ENCODE data around the gene HBD.
"Not testable (repeated sequence)": the region's sequence is repeated elsewhere in the genome, so short reads cannot be mapped to it uniquely, and the experiment has no call there.

Gene HBD

DNA sequence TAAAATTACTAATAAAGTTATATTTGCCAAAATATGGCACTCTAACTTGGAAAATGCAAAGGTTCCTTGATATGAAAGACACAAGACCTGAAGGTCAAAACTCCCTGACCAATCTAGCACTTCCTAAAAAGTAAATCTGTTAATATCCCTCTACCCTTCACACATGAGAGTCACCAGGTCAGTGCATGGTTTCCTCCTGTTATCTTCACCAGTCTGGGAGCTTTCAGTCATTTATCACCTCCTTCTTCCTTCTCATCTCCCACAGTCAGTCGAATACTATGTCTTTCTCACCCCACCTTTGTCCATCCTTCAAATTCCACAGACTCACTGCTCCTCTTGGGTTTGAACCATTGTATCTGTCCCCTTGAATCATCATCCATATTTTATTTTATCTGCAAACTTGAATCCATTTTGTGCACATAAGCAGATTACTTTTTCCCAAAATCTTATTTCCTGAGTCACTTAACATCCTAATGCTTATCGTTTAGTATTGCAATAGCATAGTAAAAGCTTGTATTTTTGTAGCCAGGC lies 32.8 kb upstream of the HBD start:
- H3K27ac ChIP-seq (ENCODE audit: insufficient read depth in 1 of 2, low read depth in 1 of 2, low read length in 2 of 2, poor library complexity in 1 of 2, severe bottlenecking in 2 of 2) = no peak overlapping the region
- no peaks in the 10 kb centered on the region for H3K4me1 ChIP-seq (ENCODE audit: control extremely low read depth in 1 of 4, control insufficient read depth in 4 of 4, insufficient read depth in 4 of 4, low read length in 3 of 4)
- ChIA-PET CTCF (no interaction called here), POLR2A (no interaction called here)
- H3K4me3 ChIP-seq (ENCODE audit: control insufficient read depth in 1 of 7, extremely low read depth in 1 of 7, insufficient read depth in 4 of 7, low read depth in 2 of 7, low read length in 6 of 7) = no peak overlapping the region
- H3K27me3 ChIP-seq (replicated peaks in 2 of 5; ENCODE audit: control insufficient read depth in 4 of 5, insufficient read depth in 5 of 5, low read length in 4 of 5) = no peaks in the 10 kb centered on the region
- no peaks in the 10 kb centered on the region for H3K36me3 ChIP-seq (ENCODE audit: control insufficient read depth in 4 of 4, insufficient read depth in 4 of 4, low read length in 3 of 4)
- WGBS (ENCODE audit: insufficient coverage) = 100% methylated on average over 2 of the region's 2 CpGs
- H3K9me3 ChIP-seq (ENCODE audit: control extremely low read depth in 1 of 5, control insufficient read depth in 4 of 5, insufficient read depth in 2 of 5, low read depth in 1 of 5, low read length in 4 of 5) = no peaks in the 10 kb centered on the region
- no peak for DNase-seq

DNA sequence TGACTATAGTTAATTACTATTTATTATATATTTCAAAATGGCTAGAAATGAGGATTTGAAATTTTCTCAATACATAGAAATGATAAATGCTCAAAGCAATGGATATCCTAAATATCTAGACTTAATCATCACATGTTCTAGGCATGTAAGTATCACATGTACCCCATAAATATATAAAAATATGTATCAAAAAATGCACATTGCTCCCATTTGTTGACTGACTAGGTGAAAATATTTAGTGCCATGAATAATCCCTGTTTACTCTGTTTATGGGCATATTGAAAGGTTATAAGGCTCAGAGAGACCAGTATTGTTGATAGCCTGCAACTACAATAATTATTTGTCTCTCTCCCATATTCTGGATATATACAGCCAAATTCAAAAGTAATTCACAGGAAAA lies 32.3 kb upstream of the HBD start:
- H3K27me3 ChIP-seq (replicated peaks in 2 of 5; ENCODE audit: control insufficient read depth in 4 of 5, insufficient read depth in 5 of 5, low read length in 4 of 5) = no peaks in the 10 kb centered on the region
- no peaks in the 10 kb centered on the region for H3K36me3 ChIP-seq (ENCODE audit: control insufficient read depth in 4 of 4, insufficient read depth in 4 of 4, low read length in 3 of 4)
- H3K27ac ChIP-seq (ENCODE audit: insufficient read depth in 1 of 2, low read depth in 1 of 2, low read length in 2 of 2, poor library complexity in 1 of 2, severe bottlenecking in 2 of 2) = no peak overlapping the region
- POLR2A ChIA-PET = no interaction called here
- DNase-seq = no peak
- H3K9me3 ChIP-seq (ENCODE audit: control extremely low read depth in 1 of 5, control insufficient read depth in 4 of 5, insufficient read depth in 2 of 5, low read depth in 1 of 5, low read length in 4 of 5) = no peaks in the 10 kb centered on the region
- no peaks in the 10 kb centered on the region for H3K4me1 ChIP-seq (ENCODE audit: control extremely low read depth in 1 of 4, control insufficient read depth in 4 of 4, insufficient read depth in 4 of 4, low read length in 3 of 4)
- CTCF ChIA-PET = no interaction called here
- no peak overlapping the region for H3K4me3 ChIP-seq (ENCODE audit: control insufficient read depth in 1 of 7, extremely low read depth in 1 of 7, insufficient read depth in 4 of 7, low read depth in 2 of 7, low read length in 6 of 7)

DNA sequence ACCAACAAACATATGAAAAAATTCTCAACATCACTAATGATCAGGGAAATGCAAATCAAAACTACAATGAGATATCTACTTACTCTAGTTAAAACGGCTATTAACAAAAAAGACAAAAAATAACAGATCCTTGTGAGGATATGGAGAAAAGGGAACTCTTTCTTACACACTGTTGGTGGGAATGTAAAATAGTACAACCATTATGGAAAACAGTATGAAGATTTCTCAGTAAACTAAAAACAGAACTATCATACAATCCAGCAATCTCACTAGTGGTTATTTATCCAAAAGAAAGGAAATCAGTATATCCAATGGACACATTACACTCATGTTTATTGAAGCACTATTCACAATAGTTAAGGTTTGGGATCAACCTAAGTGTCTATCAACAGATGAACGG lies 31.5 kb upstream of the HBD start:
- H3K27me3 ChIP-seq (replicated peaks in 2 of 5; ENCODE audit: control insufficient read depth in 4 of 5, insufficient read depth in 5 of 5, low read length in 4 of 5) = no peaks in the 10 kb centered on the region
- H3K4me1 ChIP-seq (ENCODE audit: control extremely low read depth in 1 of 4, control insufficient read depth in 4 of 4, insufficient read depth in 4 of 4, low read length in 3 of 4) = no peaks in the 10 kb centered on the region
- no CpG with 5 or more reads among the region's 2 CpGs for WGBS (ENCODE audit: insufficient coverage)
- no peaks in the 10 kb centered on the region for H3K9me3 ChIP-seq (ENCODE audit: control extremely low read depth in 1 of 5, control insufficient read depth in 4 of 5, insufficient read depth in 2 of 5, low read depth in 1 of 5, low read length in 4 of 5)
- H3K27ac ChIP-seq (ENCODE audit: insufficient read depth in 1 of 2, low read depth in 1 of 2, low read length in 2 of 2, poor library complexity in 1 of 2, severe bottlenecking in 2 of 2) = no peak overlapping the region
- no peaks in the 10 kb centered on the region for H3K36me3 ChIP-seq (ENCODE audit: control insufficient read depth in 4 of 4, insufficient read depth in 4 of 4, low read length in 3 of 4)
- POLR2A ChIA-PET = no interaction called here
- no peak for DNase-seq
- no peak overlapping the region for H3K4me3 ChIP-seq (ENCODE audit: control insufficient read depth in 1 of 7, extremely low read depth in 1 of 7, insufficient read depth in 4 of 7, low read depth in 2 of 7, low read length in 6 of 7)
- CTCF ChIA-PET = no interaction called here

DNA sequence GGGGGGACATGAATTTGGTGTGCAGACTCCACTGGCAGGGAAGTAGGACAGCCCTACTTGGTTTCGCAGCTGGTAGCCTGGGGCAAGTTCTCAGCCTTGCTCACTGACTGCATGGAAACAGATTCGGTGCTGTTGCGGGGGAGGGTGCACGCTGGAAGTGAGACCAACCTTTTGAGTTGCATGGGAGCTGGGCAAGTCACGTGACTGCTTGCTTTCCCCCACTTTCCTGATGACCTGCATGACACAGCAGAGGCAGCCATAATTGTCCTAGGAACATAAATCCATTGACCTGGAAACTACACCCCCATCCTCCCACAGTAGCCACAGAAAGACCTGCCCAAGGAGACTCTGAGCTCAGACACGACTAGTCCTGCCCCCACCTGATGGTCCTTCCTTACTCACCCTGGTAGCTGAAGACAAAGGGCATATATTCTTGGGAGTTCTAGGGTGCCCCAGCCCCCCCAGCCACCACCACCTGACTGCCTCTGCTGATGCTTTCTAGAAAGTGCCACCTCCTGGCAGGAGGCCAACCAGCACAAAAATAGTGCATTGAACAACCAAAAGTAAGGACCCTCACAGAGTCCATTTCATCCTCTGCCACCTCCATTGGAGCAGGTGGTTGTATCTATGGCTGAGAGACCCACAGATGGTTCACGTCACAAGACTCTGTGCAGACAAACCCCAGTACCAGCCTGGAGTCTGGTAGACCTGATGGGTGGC lies 24.4 kb upstream of the HBD start:
- ChIA-PET POLR2A (no interaction called here), CTCF (no interaction called here)
- H3K9me3 ChIP-seq (ENCODE audit: control extremely low read depth in 1 of 5, control insufficient read depth in 4 of 5, insufficient read depth in 2 of 5, low read depth in 1 of 5, low read length in 4 of 5) = peaks cover 0 to 6% (median 1%) of the 10 kb centered on the region in 5 experiments
- H3K4me3 ChIP-seq (ENCODE audit: control insufficient read depth in 1 of 7, extremely low read depth in 1 of 7, insufficient read depth in 4 of 7, low read depth in 2 of 7, low read length in 6 of 7) = no peak overlapping the region
- H3K27me3 ChIP-seq (replicated peaks in 2 of 5; ENCODE audit: control insufficient read depth in 4 of 5, insufficient read depth in 5 of 5, low read length in 4 of 5) = no peaks in the 10 kb centered on the region
- H3K36me3 ChIP-seq (ENCODE audit: control insufficient read depth in 4 of 4, insufficient read depth in 4 of 4, low read length in 3 of 4) = no peaks in the 10 kb centered on the region
- H3K27ac ChIP-seq (ENCODE audit: insufficient read depth in 1 of 2, low read depth in 1 of 2, low read length in 2 of 2, poor library complexity in 1 of 2, severe bottlenecking in 2 of 2) = no peak overlapping the region
- no peaks in the 10 kb centered on the region for H3K4me1 ChIP-seq (ENCODE audit: control extremely low read depth in 1 of 4, control insufficient read depth in 4 of 4, insufficient read depth in 4 of 4, low read length in 3 of 4)
- WGBS (ENCODE audit: insufficient coverage) = 97% methylated on average over 6 of the region's 7 CpGs
- DNase-seq = no peak

- ChIA-PET CTCF (no interaction called here), POLR2A (no interaction called here)
- H3K36me3 ChIP-seq (ENCODE audit: control insufficient read depth in 4 of 4, insufficient read depth in 4 of 4, low read length in 3 of 4) = no peaks in the 10 kb centered on the region
- H3K27ac ChIP-seq (ENCODE audit: insufficient read depth in 1 of 2, low read depth in 1 of 2, low read length in 2 of 2, poor library complexity in 1 of 2, severe bottlenecking in 2 of 2) = no peak overlapping the region
- DNase-seq = no peak
- no peaks in the 10 kb centered on the region for H3K4me1 ChIP-seq (ENCODE audit: control extremely low read depth in 1 of 4, control insufficient read depth in 4 of 4, insufficient read depth in 4 of 4, low read length in 3 of 4)
- peaks cover 0 to 6% (median 1%) of the 10 kb centered on the region in 5 experiments for H3K9me3 ChIP-seq (ENCODE audit: control extremely low read depth in 1 of 5, control insufficient read depth in 4 of 5, insufficient read depth in 2 of 5, low read depth in 1 of 5, low read length in 4 of 5)
- WGBS (ENCODE audit: insufficient coverage) = 100% methylated on average over 2 of the region's 2 CpGs
- H3K4me3 ChIP-seq (ENCODE audit: control insufficient read depth in 1 of 7, extremely low read depth in 1 of 7, insufficient read depth in 4 of 7, low read depth in 2 of 7, low read length in 6 of 7) = no peak overlapping the region
- H3K27me3 ChIP-seq (replicated peaks in 2 of 5; ENCODE audit: control insufficient read depth in 4 of 5, insufficient read depth in 5 of 5, low read length in 4 of 5) = no peaks in the 10 kb centered on the region
These were observed 23.0 kb upstream of the HBD start for GRCh38 chr11:5257296-5257695.

DNA sequence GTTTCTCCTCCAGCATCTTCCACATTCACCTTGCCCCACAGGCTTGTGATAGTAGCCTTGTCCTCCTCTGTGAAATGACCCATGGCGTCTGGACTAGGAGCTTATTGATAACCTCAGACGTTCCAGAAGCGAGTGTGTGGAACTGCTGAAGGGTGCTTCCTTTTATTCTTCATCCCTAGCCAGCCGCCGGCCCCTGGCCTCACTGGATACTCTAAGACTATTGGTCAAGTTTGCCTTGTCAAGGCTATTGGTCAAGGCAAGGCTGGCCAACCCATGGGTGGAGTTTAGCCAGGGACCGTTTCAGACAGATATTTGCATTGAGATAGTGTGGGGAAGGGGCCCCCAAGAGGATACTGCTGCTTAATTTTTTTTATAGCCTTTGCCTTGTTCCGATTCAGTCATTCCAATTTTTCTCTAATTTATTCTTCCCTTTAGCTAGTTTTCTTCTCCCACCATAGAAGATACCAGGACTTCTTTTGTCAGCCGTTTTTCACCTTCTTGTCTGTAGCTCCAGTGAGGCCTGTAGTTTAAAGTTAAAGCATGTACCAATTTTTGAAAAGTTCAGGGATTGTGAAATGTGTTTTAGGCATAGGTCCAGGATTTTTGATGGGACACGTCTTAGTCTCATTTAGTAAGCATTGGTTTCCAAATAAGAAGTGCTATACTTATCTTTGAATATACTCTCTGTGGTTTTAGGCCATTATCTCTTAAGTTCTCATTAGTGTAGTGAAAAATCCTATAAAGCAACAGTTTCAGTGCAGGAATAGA lies 20.5 kb upstream of the HBD start, which contains the start of gene HBG2:
Gene HBG2 (minus strand): TSS at position 136 of the 768 bp plus-strand sequence. CDS start 53 bp downstream, at position 83.
- WGBS (ENCODE audit: insufficient coverage) = 100% methylated on average over 1 of the region's 9 CpGs
- H3K36me3 ChIP-seq (ENCODE audit: control insufficient read depth in 4 of 4, insufficient read depth in 4 of 4, low read length in 3 of 4) = not testable (repeated sequence)

GRCh38 chr11:5254023-5254422 lies 19.7 kb upstream of the HBD start:
- CTCF ChIA-PET; H3K9me3 ChIP-seq (ENCODE audit: control extremely low read depth in 1 of 5, control insufficient read depth in 4 of 5, insufficient read depth in 2 of 5, low read depth in 1 of 5, low read length in 4 of 5); H3K4me1 ChIP-seq (ENCODE audit: control extremely low read depth in 1 of 4, control insufficient read depth in 4 of 4, insufficient read depth in 4 of 4, low read length in 3 of 4); H3K27ac ChIP-seq (ENCODE audit: insufficient read depth in 1 of 2, low read depth in 1 of 2, low read length in 2 of 2, poor library complexity in 1 of 2, severe bottlenecking in 2 of 2); H3K4me3 ChIP-seq (ENCODE audit: control insufficient read depth in 1 of 7, extremely low read depth in 1 of 7, insufficient read depth in 4 of 7, low read depth in 2 of 7, low read length in 6 of 7); POLR2A ChIA-PET; DNase-seq; H3K27me3 ChIP-seq (replicated peaks in 2 of 5; ENCODE audit: control insufficient read depth in 4 of 5, insufficient read depth in 5 of 5, low read length in 4 of 5); H3K36me3 ChIP-seq (ENCODE audit: control insufficient read depth in 4 of 4, insufficient read depth in 4 of 4, low read length in 3 of 4): not testable (repeated sequence)
- 100% methylated on average over 1 of the region's 2 CpGs for WGBS (ENCODE audit: insufficient coverage)

More for the DNA sequence above, 20.5 kb upstream of the HBD start, which contains the start of gene HBG2:
- POLR2A ChIA-PET; H3K27ac ChIP-seq (ENCODE audit: insufficient read depth in 1 of 2, low read depth in 1 of 2, low read length in 2 of 2, poor library complexity in 1 of 2, severe bottlenecking in 2 of 2); CTCF ChIA-PET; DNase-seq; H3K4me3 ChIP-seq (ENCODE audit: control insufficient read depth in 1 of 7, extremely low read depth in 1 of 7, insufficient read depth in 4 of 7, low read depth in 2 of 7, low read length in 6 of 7); H3K4me1 ChIP-seq (ENCODE audit: control extremely low read depth in 1 of 4, control insufficient read depth in 4 of 4, insufficient read depth in 4 of 4, low read length in 3 of 4); H3K27me3 ChIP-seq (replicated peaks in 2 of 5; ENCODE audit: control insufficient read depth in 4 of 5, insufficient read depth in 5 of 5, low read length in 4 of 5); H3K9me3 ChIP-seq (ENCODE audit: control extremely low read depth in 1 of 5, control insufficient read depth in 4 of 5, insufficient read depth in 2 of 5, low read depth in 1 of 5, low read length in 4 of 5): not testable (repeated sequence)

All from common myeloid progenitor, CD34-positive (primary cell).